ENCODE results near the gene PTPRO. TPM values are rescaled to one million over a fixed set of nuclear protein-coding genes. Genes with fewer than 3 reads are reported as not detected.

Gene PTPRO
- polyA plus RNA-seq, 1 donor (not counting 4 experiments of a cell fraction or from before 2014, with no cell fraction given) = 0.17 TPM

- no peak for TF ChIP-seq CTCF (optimal IDR thresholded peaks at IDR 0.05 in 1 of 3, IDR thresholded peaks at IDR 0.05 in 1 of 3, conservative IDR thresholded peaks at IDR 0.05 in 1 of 3; ENCODE audit: extremely low read depth in 1 of 3, insufficient read depth in 2 of 3, low read length in 3 of 3)
- Histone ChIP-seq H3K9me1 (ENCODE audit: control insufficient read depth, extremely low read depth, insufficient read depth, low read length) (no peaks in the 10 kb centered on the region), H3K4me1 (ENCODE audit: control insufficient read depth, extremely low read depth, insufficient read depth, low read length) (peaks cover 11% of the 10 kb centered on the region), H2AFZ (ENCODE audit: control insufficient read depth, low read length) (no peak overlapping the region), H4K20me1 (ENCODE audit: control insufficient read depth, extremely low read depth, insufficient read depth, low read length) (no peaks in the 10 kb centered on the region), H3K79me2 (ENCODE audit: control insufficient read depth, insufficient read depth, low read length) (no peaks in the 10 kb centered on the region), H3K27ac (ENCODE audit: control insufficient read depth, insufficient read depth, low read length) (no peak overlapping the region), H3K9ac (ENCODE audit: control insufficient read depth, extremely low read depth, insufficient read depth, low read length) (no peak overlapping the region), H3K27me3 (ENCODE audit: control insufficient read depth, extremely low read depth, insufficient read depth, low read length) (no peaks in the 10 kb centered on the region), H3K9me3 (ENCODE audit: control insufficient read depth, low read depth, low read length) (no peaks in the 10 kb centered on the region), H3K36me3 (ENCODE audit: control insufficient read depth in 2 of 2, extremely low read depth in 1 of 2, insufficient read depth in 2 of 2, low read length in 2 of 2) (no peaks in the 10 kb centered on the region), H3K4me3 (ENCODE audit: control insufficient read depth in 2 of 3, extremely low read depth in 1 of 3, insufficient read depth in 2 of 3, low read depth in 1 of 3, low read length in 3 of 3) (no peak overlapping the region), H3K4me2 (ENCODE audit: control insufficient read depth, extremely low read depth, insufficient read depth, low read depth, low read length) (no peak overlapping the region)
- FAIRE-seq (no peak), DNase-seq (ENCODE audit: low read depth, low spot score) (no peak)
- dilution Hi-C loops (cut with MboI; ENCODE audit: extremely low pct_ligation_motif_present, low sequenced_read_pairs) = no loop called here
These were observed 117.2 kb downstream of the PTPRO start for GRCh38 chr12:15439459-15439858.

- no peak for FAIRE-seq
- Histone ChIP-seq H3K4me1 (ENCODE audit: control insufficient read depth, extremely low read depth, insufficient read depth, low read length) (peaks cover 24% of the 10 kb centered on the region), H2AFZ (ENCODE audit: control insufficient read depth, low read length) (no peak overlapping the region), H4K20me1 (ENCODE audit: control insufficient read depth, extremely low read depth, insufficient read depth, low read length) (no peaks in the 10 kb centered on the region), H3K9me3 (ENCODE audit: control insufficient read depth, low read depth, low read length) (no peaks in the 10 kb centered on the region), H3K9me1 (ENCODE audit: control insufficient read depth, extremely low read depth, insufficient read depth, low read length) (no peaks in the 10 kb centered on the region), H3K4me3 (ENCODE audit: control insufficient read depth in 2 of 3, extremely low read depth in 1 of 3, insufficient read depth in 2 of 3, low read depth in 1 of 3, low read length in 3 of 3) (no peak overlapping the region), H3K9ac (ENCODE audit: control insufficient read depth, extremely low read depth, insufficient read depth, low read length) (no peak overlapping the region), H3K36me3 (ENCODE audit: control insufficient read depth in 2 of 2, extremely low read depth in 1 of 2, insufficient read depth in 2 of 2, low read length in 2 of 2) (no peaks in the 10 kb centered on the region), H3K27me3 (ENCODE audit: control insufficient read depth, extremely low read depth, insufficient read depth, low read length) (no peaks in the 10 kb centered on the region), H3K79me2 (ENCODE audit: control insufficient read depth, insufficient read depth, low read length) (no peaks in the 10 kb centered on the region), H3K27ac (ENCODE audit: control insufficient read depth, insufficient read depth, low read length) (no peak overlapping the region), H3K4me2 (ENCODE audit: control insufficient read depth, extremely low read depth, insufficient read depth, low read depth, low read length) (no peak overlapping the region)
- no peak for DNase-seq (ENCODE audit: low read depth, low spot score)
- dilution Hi-C loops (cut with MboI; ENCODE audit: extremely low pct_ligation_motif_present, low sequenced_read_pairs) = no loop called here
- TF ChIP-seq EZH2 (IDR thresholded peaks at IDR 0.05; ENCODE audit: low read length) = no peak
- no peak for TF ChIP-seq CTCF (optimal IDR thresholded peaks at IDR 0.05 in 1 of 3, IDR thresholded peaks at IDR 0.05 in 1 of 3, conservative IDR thresholded peaks at IDR 0.05 in 1 of 3; ENCODE audit: extremely low read depth in 1 of 3, insufficient read depth in 2 of 3, low read length in 3 of 3)
These were observed 120.7 kb downstream of the PTPRO start for GRCh38 chr12:15443050-15443449.

Measured in keratinocyte (primary cell).